CD14-positive monocyte (primary cell): ENCODE results near the gene SPATA20. TPM values are rescaled to one million over a fixed set of nuclear protein-coding genes. Genes with fewer than 3 reads are reported as not detected.

Experiments used
- DNase-seq, 3 donors: peaks; one replicate each; pipeline ENCODE4 v3.0.0-alpha.2; 2011 to 2022
- H2AFZ ChIP-seq: 2 replicates; pipeline ENCODE4 v1.6.0; 2012; ENCODE audit warnings: mild to moderate bottlenecking, low read depth, low read length, inconsistent platforms; ENCODE audit not compliant: insufficient read depth, poor library complexity, severe bottlenecking
- H3K27ac ChIP-seq, 2 donors: 1 replicate in 1 of 2; 2 replicates in 1 of 2; pipeline ENCODE4 v1.5.1; 2012 to 2013; ENCODE audit warnings: low read length in 2 of 2, control low read depth in 1 of 2, inconsistent platforms in 1 of 2, low read depth in 1 of 2, mild to moderate bottlenecking in 1 of 2
- H3K27me3 ChIP-seq, 2 donors: one replicate each; pipeline versions ENCODE4 v1.6.0 to v1.6.1; 2011 to 2013; ENCODE audit warnings: low read length in 2 of 2; ENCODE audit not compliant: control insufficient read depth in 2 of 2, insufficient read depth in 2 of 2
- H3K36me3 ChIP-seq, 2 donors: replicated peaks in 1 of 2; 1 replicate in 1 of 2; 2 replicates in 1 of 2; pipeline versions ENCODE4 v1.5.1 to v1.6.1; 2012 to 2013; ENCODE audit warnings: low read length in 2 of 2, control low read depth in 1 of 2, inconsistent platforms in 1 of 2, mild to moderate bottlenecking in 1 of 2; ENCODE audit not compliant: insufficient read depth in 2 of 2, control insufficient read depth in 1 of 2
- H3K4me1 ChIP-seq, 2 donors: 1 replicate in 1 of 2; 2 replicates in 1 of 2; pipeline versions ENCODE4 v1.5.1 to v1.6.1; 2012 to 2013; ENCODE audit warnings: low read length in 2 of 2, control low read depth in 1 of 2, inconsistent platforms in 1 of 2, mild to moderate bottlenecking in 1 of 2, moderate library complexity in 1 of 2; ENCODE audit not compliant: insufficient read depth in 2 of 2, control insufficient read depth in 1 of 2
- H3K4me2 ChIP-seq: replicated peaks from 2 replicates; pipeline ENCODE3; 2012; ENCODE audit warnings: low read length, moderate library complexity, mild to moderate bottlenecking; ENCODE audit not compliant: poor library complexity, severe bottlenecking; ENCODE audit errors: extremely low read depth
- H3K4me3 ChIP-seq, 3 experiments: fragments of 200-600 bp in 1 of 3; sonication (generic) in 1 of 3; replicated peaks in 1 of 3; 1 replicate in 2 of 3; 2 replicates in 1 of 3; pipeline ENCODE4 v1.5.1; 2011 to 2013; ENCODE audit warnings: low read length in 3 of 3, mild to moderate bottlenecking in 3 of 3, control low read depth in 2 of 3, low read depth in 2 of 3, inconsistent platforms in 1 of 3, moderate library complexity in 1 of 3
- H3K79me2 ChIP-seq: 2 replicates; pipeline ENCODE4 v1.6.0; 2012; ENCODE audit warnings: mild to moderate bottlenecking, control low read depth, inconsistent platforms, low read length, moderate library complexity; ENCODE audit not compliant: insufficient read depth
- H3K9ac ChIP-seq: 2 replicates; pipeline ENCODE4 v1.6.0; 2017; ENCODE audit warnings: low read length, mild to moderate bottlenecking; ENCODE audit not compliant: insufficient read depth, poor library complexity, severe bottlenecking
- H3K9me3 ChIP-seq, 2 donors: replicated peaks in 1 of 2; 1 replicate in 1 of 2; 2 replicates in 1 of 2; pipeline versions ENCODE4 v1.5.1 to v1.6.1; 2012 to 2013; ENCODE audit warnings: low read length in 2 of 2, control low read depth in 1 of 2; ENCODE audit not compliant: control insufficient read depth in 1 of 2, insufficient read depth in 1 of 2
- H4K20me1 ChIP-seq: 2 replicates; pipeline ENCODE4 v1.6.0; 2012; ENCODE audit warnings: mild to moderate bottlenecking, low read length, control low read depth, moderate library complexity; ENCODE audit not compliant: insufficient read depth
- H3K27ac Mint-ChIP-seq, 7 donors: one replicate each; pipeline ENCODE4 v1.8.0; 2020; ENCODE audit warnings: mild to moderate bottlenecking in 7 of 7, mixed read lengths in 7 of 7, moderate library complexity in 6 of 7, inconsistent platforms in 2 of 7
- H3K27me3 Mint-ChIP-seq, 3 donors: one replicate each; pipeline ENCODE4 v1.8.0; 2021 to 2022; ENCODE audit warnings: low read depth in 3 of 3, mild to moderate bottlenecking in 3 of 3, mixed read lengths in 3 of 3, moderate library complexity in 3 of 3, inconsistent platforms in 1 of 3
- H3K36me3 Mint-ChIP-seq, 2 donors: one replicate each; pipeline ENCODE4 v1.8.0; 2020; ENCODE audit warnings: mixed read lengths in 2 of 2, inconsistent platforms in 1 of 2, mild to moderate bottlenecking in 1 of 2
- H3K4me1 Mint-ChIP-seq: one replicate; pipeline ENCODE4 v1.8.0; 2020; ENCODE audit warnings: mild to moderate bottlenecking, mixed read lengths
- H3K4me3 Mint-ChIP-seq, 2 donors: one replicate each; pipeline ENCODE4 v1.8.0; 2020; ENCODE audit warnings: mild to moderate bottlenecking in 2 of 2, mixed read lengths in 2 of 2, moderate library complexity in 1 of 2
- H3K9me3 Mint-ChIP-seq, 7 donors: one replicate each; pipeline ENCODE4 v1.8.0; 2020 to 2022; ENCODE audit warnings: mixed read lengths in 7 of 7, mild to moderate bottlenecking in 6 of 7, moderate library complexity in 6 of 7, inconsistent platforms in 2 of 7
- CTCF ChIP-seq: fragments of 200-600 bp; IDR thresholded peaks from one replicate; pipeline ENCODE4 v1.8.0; 2022; ENCODE audit warnings: antibody characterized with exemption, mild to moderate bottlenecking
- WGBS: methylation state at CpG from one replicate; pipeline ENCODE4 v1.1.5; 2013; ENCODE audit warnings: missing lambda C conversion rate; ENCODE audit not compliant: insufficient coverage; 5-methylcytosine and 5-hydroxymethylcytosine counted together
- intact Hi-C, 2 donors: fragments of 100-400 bp; cut with micrococcal nuclease; formaldehyde crosslinking; loops; one replicate each; pipeline versions ENCODE4 v1.15.0 to v1.15.1; 2023
- polyA plus RNA-seq, 3 donors: library from polyadenylated mRNA; depleted of rRNA in 1 of 3; unstranded in 2 of 3; stranded (reverse) in 1 of 3; fragments of 300-500 nt in 2 of 3; fragments of >200 nt in 1 of 3; fragmentation: Illumina TruSeq in 2 of 3; gene quantifications; 1 replicate in 2 of 3; 2 replicates in 1 of 3; pipeline ENCODE4 v1.2.3, GENCODE V29; 2012 to 2021

The SPATA20 gene
- polyA plus RNA-seq, 3 donors, result 9.3 to 37.8 (median 12.2) TPM

DNA sequence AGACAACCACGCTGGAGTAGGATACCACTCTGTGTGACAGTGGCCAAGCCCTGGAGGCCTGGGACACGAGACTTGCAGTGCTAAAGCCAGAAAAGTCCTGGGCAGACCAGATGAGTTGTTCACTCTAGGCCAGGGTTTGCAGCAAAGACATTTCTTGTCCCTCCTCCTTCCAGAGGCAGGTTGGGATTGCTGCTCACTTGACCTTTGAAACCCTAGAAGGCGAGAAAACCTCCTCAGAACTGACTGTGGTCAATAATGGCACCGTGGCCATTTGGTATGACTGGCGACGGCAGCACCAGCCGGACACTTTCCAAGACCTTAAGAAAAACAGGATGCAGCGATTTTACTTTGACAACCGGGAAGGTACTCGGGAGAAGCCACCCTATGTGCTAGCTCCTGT lies 24.2 kb upstream of the SPATA20 start:
- no peaks in the 10 kb centered on the region for H3K36me3 Mint-ChIP-seq
- WGBS, result 97% methylated on average over 9 of the region's 10 CpGs
- Histone ChIP-seq H2AFZ (no peak overlapping the region), H3K9ac (no peak overlapping the region), H3K4me2 (no peak overlapping the region), H3K79me2 (no peaks in the 10 kb centered on the region), H3K4me1 (peaks cover 7 to 8% of the 10 kb centered on the region in 2 donors), H3K27me3 (no peaks in the 10 kb centered on the region), H3K9me3 (no peaks in the 10 kb centered on the region), H3K4me3 (no peak overlapping the region), H3K27ac (no peak overlapping the region), H3K36me3 (no peaks in the 10 kb centered on the region), H4K20me1 (no peaks in the 10 kb centered on the region)
- intact Hi-C loops, result no loop called here
- H3K4me3 Mint-ChIP-seq, result no peak overlapping the region
- DNase-seq, result no peak
- TF ChIP-seq CTCF, result no peak
- H3K9me3 Mint-ChIP-seq, result no peaks in the 10 kb centered on the region
- H3K4me1 Mint-ChIP-seq, result peaks cover 6% of the 10 kb centered on the region
- H3K27ac Mint-ChIP-seq, result no peak overlapping the region
- peaks cover 1 to 3% (median 2%) of the 10 kb centered on the region in 3 donors for H3K27me3 Mint-ChIP-seq

DNA sequence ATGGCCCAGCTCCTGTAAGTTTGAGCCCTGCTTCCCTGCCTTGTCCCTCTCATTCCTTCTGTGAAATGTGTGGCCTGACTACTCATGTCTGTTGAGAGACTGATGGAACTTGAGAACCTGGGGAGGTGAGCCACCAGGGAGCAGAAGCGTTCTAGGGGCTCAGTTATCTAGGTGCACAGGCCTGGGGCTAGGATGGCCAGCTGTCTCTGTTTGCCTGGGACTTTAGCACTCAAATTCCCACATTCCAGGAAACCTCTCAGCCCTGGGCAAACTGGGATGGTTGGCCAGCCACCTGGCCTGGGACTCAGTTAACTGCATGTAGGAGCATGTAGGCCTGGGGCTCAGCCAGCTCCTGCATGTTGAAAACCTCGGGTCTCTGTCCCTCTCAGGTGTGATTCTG lies 23.8 kb upstream of the SPATA20 start:
- DNase-seq, result no peak
- Histone ChIP-seq H3K4me2 (no peak overlapping the region), H3K9ac (no peak overlapping the region), H3K4me1 (peaks cover 7 to 10% of the 10 kb centered on the region in 2 donors), H4K20me1 (no peaks in the 10 kb centered on the region), H3K4me3 (no peak overlapping the region), H3K27me3 (no peaks in the 10 kb centered on the region), H2AFZ (no peak overlapping the region), H3K79me2 (no peaks in the 10 kb centered on the region), H3K9me3 (no peaks in the 10 kb centered on the region), H3K36me3 (no peaks in the 10 kb centered on the region), H3K27ac (no peak overlapping the region)
- H3K4me3 Mint-ChIP-seq, result no peak overlapping the region
- H3K9me3 Mint-ChIP-seq, result no peaks in the 10 kb centered on the region
- H3K36me3 Mint-ChIP-seq, result no peaks in the 10 kb centered on the region
- intact Hi-C loops, result no loop called here
- TF ChIP-seq CTCF, result no peak
- no CpG with 5 or more reads among the region's 2 CpGs for WGBS
- peaks cover 6% of the 10 kb centered on the region for H3K4me1 Mint-ChIP-seq
- H3K27ac Mint-ChIP-seq, result no peak overlapping the region
- peaks cover 1 to 3% (median 2%) of the 10 kb centered on the region in 3 donors for H3K27me3 Mint-ChIP-seq
